Amygdala (tissue), 56 donors: ENCODE data around the gene YWHAB.
"Not testable (repeated sequence)": the region's sequence is repeated elsewhere in the genome, so short reads cannot be mapped to it uniquely, and the experiment has no call there.

Experiments
- DNase-seq, 56 donors: peaks; one replicate each; lab custom pipeline; 2025; lab: John Stamatoyannopoulos, UW

Gene YWHAB

GRCh38 chr20:44866703-44867335, 18.7 kb upstream of the YWHAB start:
- DNase-seq: no peak

GRCh38 chr20:44869471-44869870, 16.0 kb upstream of the YWHAB start:
- no peak for DNase-seq

- not testable (repeated sequence) for DNase-seq
Observed at GRCh38 chr20:44882360-44882759, 3.1 kb upstream of the YWHAB start.

GRCh38 chr20:44883214-44883902, 2.1 kb upstream of the YWHAB start:
- no peak for DNase-seq

- DNase-seq: peak in 1 of 56 donors; percentile 32
Observed at GRCh38 chr20:44884907-44885391, 556 bp upstream of the YWHAB start.

GRCh38 chr20:44886266-44886651, 754 bp downstream of the YWHAB start:
- DNase-seq: no peak

- DNase-seq: no peak
Observed at GRCh38 chr20:44886828-44887227, 1.3 kb downstream of the YWHAB start.

GRCh38 chr20:44887466-44887865, 2.0 kb downstream of the YWHAB start:
- DNase-seq: no peak

GRCh38 chr20:44888226-44889103, 3.0 kb downstream of the YWHAB start:
- no peak for DNase-seq

- peak in 2 of 56 donors; percentile 6 to 8 for DNase-seq
Observed at GRCh38 chr20:44891826-44892225, 6.3 kb downstream of the YWHAB start.

GRCh38 chr20:44894959-44895358, 9.5 kb downstream of the YWHAB start:
- no peak for DNase-seq

GRCh38 chr20:44896583-44896982, 11.1 kb downstream of the YWHAB start:
- DNase-seq: no peak

- no peak for DNase-seq
Observed at GRCh38 chr20:44897133-44897532, 11.6 kb downstream of the YWHAB start.

- DNase-seq: no peak
Observed at GRCh38 chr20:44900231-44900854, 14.8 kb downstream of the YWHAB start.

- DNase-seq: peak in 20 of 56 donors; percentile 7 to 61 (median 24)
Observed at GRCh38 chr20:44901974-44902373, 16.5 kb downstream of the YWHAB start.

- no peak for DNase-seq
Observed at GRCh38 chr20:44904377-44904776, 18.9 kb downstream of the YWHAB start.

GRCh38 chr20:44908987-44909871, 23.7 kb downstream of the YWHAB start:
- no peak for DNase-seq

- peak in 34 of 56 donors; percentile 7 to 60 (median 24) for DNase-seq
Observed at GRCh38 chr20:44909872-44910689, 24.6 kb downstream of the YWHAB start, which contains the start of gene PABPC1L. PABPC1L (plus strand) TSS chr20:44910060; CDS start chr20:44910144, 84 bp downstream.
